H1 (cell line): Measurements from ENCODE around the gene CYTL1. TPM values are rescaled to one million over a fixed set of nuclear protein-coding genes. Genes with fewer than 3 reads are reported as not detected.

Experiments used
- CEBPB ChIP-seq: IDR thresholded peaks from 2 replicates; pipeline ENCODE4 v1.6.1; 2012; ENCODE audit warnings: low read depth, low read length
- CREB1 ChIP-seq: IDR thresholded peaks from 2 replicates; pipeline ENCODE4 v1.6.1; 2012; ENCODE audit warnings: inconsistent platforms
- KDM4A ChIP-seq: IDR thresholded peaks from one replicate; pipeline ENCODE4 v1.7.1; 2012; ENCODE audit warnings: low read depth, mild to moderate bottlenecking, moderate library complexity, low read length, inconsistent platforms; ENCODE audit not compliant: severe bottlenecking
- MAFK ChIP-seq: IDR thresholded peaks from 2 replicates; pipeline ENCODE4 v1.6.1; 2012; ENCODE audit warnings: low read depth, mild to moderate bottlenecking, improper control_type of control experiment, low read length
- PHF8 ChIP-seq: fragments of 200-600 bp; sonication (generic); conservative IDR thresholded peaks from 2 replicates; pipeline ENCODE4 v1.7.1; 2012; ENCODE audit warnings: low read depth, mild to moderate bottlenecking, inconsistent platforms, low read length, moderate library complexity
- POLR2A ChIP-seq, 2 experiments: IDR thresholded peaks; 1 replicate in 1 of 2; 2 replicates in 1 of 2; pipeline ENCODE4 v1.6.1; 2011; ENCODE audit warnings: low read depth in 2 of 2, low read length in 2 of 2, mild to moderate bottlenecking in 2 of 2; ENCODE audit errors: control extremely low read depth in 1 of 2
- SIN3A ChIP-seq, 2 experiments: IDR thresholded peaks in 1 of 2; conservative IDR thresholded peaks in 1 of 2; 2 replicates each; pipeline ENCODE4 v1.6.1; 2011 to 2012; ENCODE audit warnings: low read length in 2 of 2, improper control_type of control experiment in 1 of 2, low read depth in 1 of 2, mild to moderate bottlenecking in 1 of 2
- SP2 ChIP-seq: IDR thresholded peaks from 2 replicates; pipeline ENCODE4 v1.6.1; 2012; ENCODE audit warnings: mild to moderate bottlenecking, low read length, inconsistent platforms
- polyA plus RNA-seq, 7 experiments: library from polyadenylated mRNA; depleted of rRNA in 3 of 7; stranded (reverse) in 5 of 7; unstranded in 2 of 7; fragments of >200 nt in 5 of 7; fragments of 200-250 nt in 2 of 7; gene quantifications; 1 replicate in 5 of 7; 2 replicates in 1 of 7; 4 replicates in 1 of 7; pipeline versions ENCODE4 v1.2.1 to v1.2.3, GENCODE V29; 2011 to 2013; ENCODE audit warnings: missing spikeins in 2 of 7, mixed read lengths in 2 of 7
- total RNA-seq: library from RNA; stranded (reverse); fragmentation: NEBNext Ultra II Directional; extraction: Animal tissue kit (Norgen Biotek cat#: 25700); gene quantifications from 2 replicates; pipeline ENCODE4 v1.2.1, GENCODE V29; 2021
- TF ChIP-seq, protein P1 (sequence below): fragments of 300-600 bp; sonication (generic); IDR thresholded peaks from 2 replicates; pipeline ENCODE4 v1.7.1; 2012; ENCODE audit warnings: low read length, moderate library complexity, mild to moderate bottlenecking, inconsistent platforms; ENCODE audit not compliant: insufficient replicate concordance
- TF ChIP-seq, protein P2 (sequence below): IDR thresholded peaks from 2 replicates; pipeline ENCODE4 v1.6.1; 2012; ENCODE audit warnings: low read length, inconsistent platforms

Gene CYTL1
- total and polyA plus RNA-seq, 2 of the 8 experiments (the other 6 are each of a cell fraction or from before 2014, with no cell fraction given), result 8.6 to 9.8 TPM

DNA sequence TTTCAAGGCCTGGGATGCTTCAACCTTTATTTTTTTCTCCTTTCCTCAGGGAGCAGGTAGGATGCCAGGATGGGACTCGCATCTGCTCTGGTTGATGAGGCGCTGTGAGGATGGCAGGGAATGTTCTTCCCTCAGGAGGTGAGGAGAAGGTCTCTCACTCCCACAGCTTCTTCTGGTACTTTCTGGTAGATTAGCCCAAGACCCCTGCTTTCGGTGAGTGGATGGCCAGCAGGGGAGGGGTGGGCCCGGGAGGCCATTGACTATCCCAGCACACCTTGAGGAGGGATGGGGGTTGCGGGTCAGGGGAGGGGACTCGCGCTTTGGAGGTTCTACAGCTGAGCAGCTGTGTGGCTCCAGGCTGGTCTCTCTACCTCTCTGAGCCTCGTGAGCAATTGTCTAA, 14.8 kb downstream of the CYTL1 start (continued):
- TF ChIP-seq, protein P1, sequence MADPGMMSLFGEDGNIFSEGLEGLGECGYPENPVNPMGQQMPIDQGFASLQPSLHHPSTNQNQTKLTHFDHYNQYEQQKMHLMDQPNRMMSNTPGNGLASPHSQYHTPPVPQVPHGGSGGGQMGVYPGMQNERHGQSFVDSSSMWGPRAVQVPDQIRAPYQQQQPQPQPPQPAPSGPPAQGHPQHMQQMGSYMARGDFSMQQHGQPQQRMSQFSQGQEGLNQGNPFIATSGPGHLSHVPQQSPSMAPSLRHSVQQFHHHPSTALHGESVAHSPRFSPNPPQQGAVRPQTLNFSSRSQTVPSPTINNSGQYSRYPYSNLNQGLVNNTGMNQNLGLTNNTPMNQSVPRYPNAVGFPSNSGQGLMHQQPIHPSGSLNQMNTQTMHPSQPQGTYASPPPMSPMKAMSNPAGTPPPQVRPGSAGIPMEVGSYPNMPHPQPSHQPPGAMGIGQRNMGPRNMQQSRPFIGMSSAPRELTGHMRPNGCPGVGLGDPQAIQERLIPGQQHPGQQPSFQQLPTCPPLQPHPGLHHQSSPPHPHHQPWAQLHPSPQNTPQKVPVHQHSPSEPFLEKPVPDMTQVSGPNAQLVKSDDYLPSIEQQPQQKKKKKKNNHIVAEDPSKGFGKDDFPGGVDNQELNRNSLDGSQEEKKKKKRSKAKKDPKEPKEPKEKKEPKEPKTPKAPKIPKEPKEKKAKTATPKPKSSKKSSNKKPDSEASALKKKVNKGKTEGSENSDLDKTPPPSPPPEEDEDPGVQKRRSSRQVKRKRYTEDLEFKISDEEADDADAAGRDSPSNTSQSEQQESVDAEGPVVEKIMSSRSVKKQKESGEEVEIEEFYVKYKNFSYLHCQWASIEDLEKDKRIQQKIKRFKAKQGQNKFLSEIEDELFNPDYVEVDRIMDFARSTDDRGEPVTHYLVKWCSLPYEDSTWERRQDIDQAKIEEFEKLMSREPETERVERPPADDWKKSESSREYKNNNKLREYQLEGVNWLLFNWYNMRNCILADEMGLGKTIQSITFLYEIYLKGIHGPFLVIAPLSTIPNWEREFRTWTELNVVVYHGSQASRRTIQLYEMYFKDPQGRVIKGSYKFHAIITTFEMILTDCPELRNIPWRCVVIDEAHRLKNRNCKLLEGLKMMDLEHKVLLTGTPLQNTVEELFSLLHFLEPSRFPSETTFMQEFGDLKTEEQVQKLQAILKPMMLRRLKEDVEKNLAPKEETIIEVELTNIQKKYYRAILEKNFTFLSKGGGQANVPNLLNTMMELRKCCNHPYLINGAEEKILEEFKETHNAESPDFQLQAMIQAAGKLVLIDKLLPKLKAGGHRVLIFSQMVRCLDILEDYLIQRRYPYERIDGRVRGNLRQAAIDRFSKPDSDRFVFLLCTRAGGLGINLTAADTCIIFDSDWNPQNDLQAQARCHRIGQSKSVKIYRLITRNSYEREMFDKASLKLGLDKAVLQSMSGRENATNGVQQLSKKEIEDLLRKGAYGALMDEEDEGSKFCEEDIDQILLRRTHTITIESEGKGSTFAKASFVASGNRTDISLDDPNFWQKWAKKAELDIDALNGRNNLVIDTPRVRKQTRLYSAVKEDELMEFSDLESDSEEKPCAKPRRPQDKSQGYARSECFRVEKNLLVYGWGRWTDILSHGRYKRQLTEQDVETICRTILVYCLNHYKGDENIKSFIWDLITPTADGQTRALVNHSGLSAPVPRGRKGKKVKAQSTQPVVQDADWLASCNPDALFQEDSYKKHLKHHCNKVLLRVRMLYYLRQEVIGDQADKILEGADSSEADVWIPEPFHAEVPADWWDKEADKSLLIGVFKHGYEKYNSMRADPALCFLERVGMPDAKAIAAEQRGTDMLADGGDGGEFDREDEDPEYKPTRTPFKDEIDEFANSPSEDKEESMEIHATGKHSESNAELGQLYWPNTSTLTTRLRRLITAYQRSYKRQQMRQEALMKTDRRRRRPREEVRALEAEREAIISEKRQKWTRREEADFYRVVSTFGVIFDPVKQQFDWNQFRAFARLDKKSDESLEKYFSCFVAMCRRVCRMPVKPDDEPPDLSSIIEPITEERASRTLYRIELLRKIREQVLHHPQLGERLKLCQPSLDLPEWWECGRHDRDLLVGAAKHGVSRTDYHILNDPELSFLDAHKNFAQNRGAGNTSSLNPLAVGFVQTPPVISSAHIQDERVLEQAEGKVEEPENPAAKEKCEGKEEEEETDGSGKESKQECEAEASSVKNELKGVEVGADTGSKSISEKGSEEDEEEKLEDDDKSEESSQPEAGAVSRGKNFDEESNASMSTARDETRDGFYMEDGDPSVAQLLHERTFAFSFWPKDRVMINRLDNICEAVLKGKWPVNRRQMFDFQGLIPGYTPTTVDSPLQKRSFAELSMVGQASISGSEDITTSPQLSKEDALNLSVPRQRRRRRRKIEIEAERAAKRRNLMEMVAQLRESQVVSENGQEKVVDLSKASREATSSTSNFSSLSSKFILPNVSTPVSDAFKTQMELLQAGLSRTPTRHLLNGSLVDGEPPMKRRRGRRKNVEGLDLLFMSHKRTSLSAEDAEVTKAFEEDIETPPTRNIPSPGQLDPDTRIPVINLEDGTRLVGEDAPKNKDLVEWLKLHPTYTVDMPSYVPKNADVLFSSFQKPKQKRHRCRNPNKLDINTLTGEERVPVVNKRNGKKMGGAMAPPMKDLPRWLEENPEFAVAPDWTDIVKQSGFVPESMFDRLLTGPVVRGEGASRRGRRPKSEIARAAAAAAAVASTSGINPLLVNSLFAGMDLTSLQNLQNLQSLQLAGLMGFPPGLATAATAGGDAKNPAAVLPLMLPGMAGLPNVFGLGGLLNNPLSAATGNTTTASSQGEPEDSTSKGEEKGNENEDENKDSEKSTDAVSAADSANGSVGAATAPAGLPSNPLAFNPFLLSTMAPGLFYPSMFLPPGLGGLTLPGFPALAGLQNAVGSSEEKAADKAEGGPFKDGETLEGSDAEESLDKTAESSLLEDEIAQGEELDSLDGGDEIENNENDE, result no peak
- TF ChIP-seq KDM4A (no peak), CEBPB (no peak), PHF8 (no peak), MAFK (no peak), SIN3A (conservative IDR thresholded peaks at IDR 0.05 in 1 of 2, IDR thresholded peaks at IDR 0.05 in 1 of 2; ENCODE audit: low read depth in 1 of 2, low read length in 2 of 2) (no peak), SP2 (no peak), CREB1 (no peak), POLR2A (IDR thresholded peaks at IDR 0.05; ENCODE audit: control extremely low read depth in 1 of 2, low read depth in 2 of 2, low read length in 2 of 2) (no peak)
- TF ChIP-seq, protein P2, sequence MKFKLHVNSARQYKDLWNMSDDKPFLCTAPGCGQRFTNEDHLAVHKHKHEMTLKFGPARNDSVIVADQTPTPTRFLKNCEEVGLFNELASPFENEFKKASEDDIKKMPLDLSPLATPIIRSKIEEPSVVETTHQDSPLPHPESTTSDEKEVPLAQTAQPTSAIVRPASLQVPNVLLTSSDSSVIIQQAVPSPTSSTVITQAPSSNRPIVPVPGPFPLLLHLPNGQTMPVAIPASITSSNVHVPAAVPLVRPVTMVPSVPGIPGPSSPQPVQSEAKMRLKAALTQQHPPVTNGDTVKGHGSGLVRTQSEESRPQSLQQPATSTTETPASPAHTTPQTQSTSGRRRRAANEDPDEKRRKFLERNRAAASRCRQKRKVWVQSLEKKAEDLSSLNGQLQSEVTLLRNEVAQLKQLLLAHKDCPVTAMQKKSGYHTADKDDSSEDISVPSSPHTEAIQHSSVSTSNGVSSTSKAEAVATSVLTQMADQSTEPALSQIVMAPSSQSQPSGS, result no peak
